Psoas muscle (tissue), 8 donors: ENCODE results near the gene ARHGEF10L. TPM values are rescaled to one million over a fixed set of nuclear protein-coding genes. Genes with fewer than 3 reads are reported as not detected.
A peak's percentile ranks its signal among the peaks of the same experiment; 100 is the strongest.

Experiments
- ATAC-seq, 4 donors: fragments of 200-7000 bp; cut with Tn5 transposase; one replicate each; pipeline ENCODE4 v1.9.1; 2020; ENCODE audit warnings: moderate library complexity in 3 of 4, mild to moderate bottlenecking in 2 of 4
- DNase-seq, 2 donors: peaks; one replicate each; pipeline ENCODE4 v3.0.0-alpha.2; 2020
- H3K27ac ChIP-seq: fragments of 200-600 bp; one replicate; pipeline ENCODE4 v1.8.0; 2022
- H3K27me3 ChIP-seq, 3 donors: fragments of 200-600 bp in 1 of 3; one replicate each; pipeline versions ENCODE4 v1.6.1 to v1.8.0; 2013 to 2022; ENCODE audit warnings: low read length in 2 of 3, mild to moderate bottlenecking in 2 of 3, moderate library complexity in 1 of 3; ENCODE audit not compliant: insufficient read depth in 3 of 3
- H3K36me3 ChIP-seq, 2 donors: fragments of 200-600 bp in 1 of 2; one replicate each; pipeline versions ENCODE4 v1.6.1 to v1.8.0; 2013 to 2022; ENCODE audit warnings: low read depth in 1 of 2, mild to moderate bottlenecking in 1 of 2, moderate library complexity in 1 of 2; ENCODE audit not compliant: insufficient read depth in 1 of 2
- H3K4me1 ChIP-seq: fragments of 200-600 bp; one replicate; pipeline ENCODE4 v1.8.0; 2022
- H3K4me3 ChIP-seq: fragments of 200-600 bp; one replicate; pipeline ENCODE4 v1.8.0; 2022; ENCODE audit warnings: mild to moderate bottlenecking
- H3K9me3 ChIP-seq: fragments of 200-600 bp; one replicate; pipeline ENCODE4 v1.8.0; 2022
- CTCF ChIP-seq: fragments of 200-600 bp; IDR thresholded peaks from one replicate; pipeline ENCODE4 v1.8.0; 2022; ENCODE audit warnings: antibody characterized with exemption
- WGBS, 3 donors: extraction: QIAGEN DNeasy Blood & Tissue Kit; methylation state at CpG; one replicate each; pipeline versions ENCODE4 v1.1.6 to v1.1.7; 2013; 5-methylcytosine and 5-hydroxymethylcytosine counted together
- intact Hi-C, 2 donors: fragments of 100-400 bp; cut with DNase I; formaldehyde crosslinking; loops; one replicate each; pipeline versions ENCODE4 v1.11.0 to v1.14.2; 2022
- polyA plus RNA-seq, 3 donors: library from polyadenylated mRNA; stranded (reverse); fragments of 200-250 nt; gene quantifications; one replicate each; pipeline ENCODE4 v1.2.3, GENCODE V29; 2013
- total RNA-seq, 4 donors: library from RNA; stranded (reverse); fragmentation: NEBNext Ultra II Directional in 2 of 4; extraction: Animal tissue kit (Norgen Biotek cat#: 25700) in 2 of 4; gene quantifications; one replicate each; pipeline versions ENCODE4 v1.2.1 to v1.2.4, GENCODE V29; 2021 to 2023
- donor health status: healthy with polysubstance abuse.
- donor health status: DM: no; HTN: no; CAD: no; lungs with moderate emphysema.
- donor health status: Bipolar disorder and iron deficiency.
- donor health status: healthy.
- donor health status: DM: yes; HTN: yes; CAD: no.
- donor health status: DM: no; HTN: no; CAD: no.
- donor health status: DM: no; HTN: no; CAD: no.
- donor health status: DM: yes; HTN: yes; CAD: no.

ARHGEF10L gene
- total and polyA plus RNA-seq, 7 donors, result 18.8 to 108 (median 37.1) TPM

DNA sequence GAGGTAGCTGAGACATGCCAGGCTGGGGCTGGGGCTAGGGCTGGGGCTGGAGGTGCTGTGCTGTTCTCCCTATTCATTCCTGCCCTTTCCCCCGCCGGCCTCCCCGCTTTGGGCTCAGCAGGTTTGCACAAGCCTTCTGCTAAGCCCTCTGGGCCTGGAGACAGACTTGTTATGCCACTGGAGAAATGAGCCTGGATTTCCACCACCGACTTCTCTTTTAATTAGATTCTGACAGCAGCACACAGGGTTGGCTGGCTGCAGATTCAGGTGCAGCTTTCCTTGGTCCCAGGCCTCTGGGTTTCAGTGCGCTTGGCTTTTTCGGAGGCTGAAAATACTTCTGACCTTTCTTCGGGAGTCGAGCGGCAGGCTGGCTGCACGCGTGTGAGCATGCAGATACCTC, 144.1 kb downstream of the ARHGEF10L start:
- 62 to 91% (median 77%) methylated on average over 11 of the region's 11 CpGs for WGBS, 3 donors
- Histone ChIP-seq H3K36me3 (peaks cover 0 to 32% of the 10 kb centered on the region in 2 donors), H3K27ac (no peak overlapping the region), H3K27me3 (no peaks in the 10 kb centered on the region), H3K4me1 (peaks cover 5% of the 10 kb centered on the region), H3K9me3 (no peaks in the 10 kb centered on the region), H3K4me3 (no peak overlapping the region)
- intact Hi-C loops, result no loop called here
- DNase-seq, result no peak
- ATAC-seq, result no peak
- TF ChIP-seq CTCF, result no peak

- H3K9me3 ChIP-seq, result no peaks in the 10 kb centered on the region
- no peak overlapping the region for H3K4me3 ChIP-seq
- no peak for TF ChIP-seq CTCF
- H3K27ac ChIP-seq, result no peak overlapping the region
- peaks cover 5% of the 10 kb centered on the region for H3K4me1 ChIP-seq
- intact Hi-C loops, result no loop called here
- DNase-seq (no peak), ATAC-seq (no peak)
- no peaks in the 10 kb centered on the region for H3K27me3 ChIP-seq
- peaks cover 0 to 39% of the 10 kb centered on the region in 2 donors for H3K36me3 ChIP-seq
- WGBS, 3 donors, result 84 to 95% (median 93%) methylated on average over 8 of the region's 8 CpGs
These were observed 145.3 kb downstream of the ARHGEF10L start for GRCh38 chr1:17684810-17685209.

- Histone ChIP-seq H3K4me1 (peaks cover 5% of the 10 kb centered on the region), H3K27ac (no peak overlapping the region), H3K27me3 (no peaks in the 10 kb centered on the region), H3K36me3 (peaks cover 0 to 46% of the 10 kb centered on the region in 2 donors), H3K4me3 (no peak overlapping the region), H3K9me3 (no peaks in the 10 kb centered on the region)
- DNase-seq (no peak), ATAC-seq (peak; percentile 23 to 62 (median 39))
- no peak for TF ChIP-seq CTCF
- intact Hi-C loops, result no loop called here
- 60 to 88% (median 66%) methylated on average over 7 of the region's 7 CpGs for WGBS, 3 donors
These were observed 146.8 kb downstream of the ARHGEF10L start for GRCh38 chr1:17686258-17686657.

- Histone ChIP-seq H3K36me3 (peaks cover 0 to 49% of the 10 kb centered on the region in 2 donors), H3K4me3 (no peak overlapping the region), H3K4me1 (peaks cover 5% of the 10 kb centered on the region), H3K27me3 (no peaks in the 10 kb centered on the region), H3K9me3 (no peaks in the 10 kb centered on the region), H3K27ac (no peak overlapping the region)
- intact Hi-C loops, result no loop called here
- TF ChIP-seq CTCF, result no peak
- peak in 3 of 4 donors; percentile 20 to 45 (median 40) for ATAC-seq
- no peak for DNase-seq
- WGBS, 3 donors, result 37 to 52% (median 39%) methylated on average over 7 of the region's 7 CpGs
These were observed 147.6 kb downstream of the ARHGEF10L start for GRCh38 chr1:17687145-17687544.

- Histone ChIP-seq H3K4me3 (no peak overlapping the region), H3K27ac (no peak overlapping the region), H3K27me3 (no peaks in the 10 kb centered on the region), H3K9me3 (no peaks in the 10 kb centered on the region), H3K4me1 (peaks cover 5% of the 10 kb centered on the region), H3K36me3 (peaks cover 0 to 56% of the 10 kb centered on the region in 2 donors)
- no peak for TF ChIP-seq CTCF
- intact Hi-C loops, result no loop called here
- DNase-seq (no peak), ATAC-seq (peak; percentile 31 to 56 (median 41))
- 48 to 63% (median 51%) methylated on average over 8 of the region's 8 CpGs for WGBS, 3 donors
These were observed 148.8 kb downstream of the ARHGEF10L start for GRCh38 chr1:17688217-17688810.
